Measurements from ENCODE around the gene CAVIN2.

DNA sequence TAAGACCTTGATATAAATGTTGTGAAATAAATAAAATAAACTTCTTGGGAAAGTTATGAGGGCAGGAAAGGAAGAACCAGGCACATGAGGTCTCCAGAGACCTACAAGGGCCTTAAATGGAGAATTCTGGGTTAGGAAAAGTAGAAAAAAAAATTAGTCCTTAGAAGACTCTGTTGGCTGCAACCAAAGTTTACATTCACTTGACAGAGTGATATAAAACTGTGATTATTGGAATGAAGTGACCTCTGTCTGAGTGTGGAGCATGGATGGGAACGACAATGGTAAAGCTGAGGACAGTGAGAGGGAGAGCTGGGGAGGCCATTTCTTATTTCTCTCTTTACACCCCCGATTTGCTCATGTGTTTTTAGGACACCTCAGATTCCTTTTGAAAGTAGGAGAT lies 29.0 kb upstream of the CAVIN2 start:
- TF ChIP-seq, protein P1, sequence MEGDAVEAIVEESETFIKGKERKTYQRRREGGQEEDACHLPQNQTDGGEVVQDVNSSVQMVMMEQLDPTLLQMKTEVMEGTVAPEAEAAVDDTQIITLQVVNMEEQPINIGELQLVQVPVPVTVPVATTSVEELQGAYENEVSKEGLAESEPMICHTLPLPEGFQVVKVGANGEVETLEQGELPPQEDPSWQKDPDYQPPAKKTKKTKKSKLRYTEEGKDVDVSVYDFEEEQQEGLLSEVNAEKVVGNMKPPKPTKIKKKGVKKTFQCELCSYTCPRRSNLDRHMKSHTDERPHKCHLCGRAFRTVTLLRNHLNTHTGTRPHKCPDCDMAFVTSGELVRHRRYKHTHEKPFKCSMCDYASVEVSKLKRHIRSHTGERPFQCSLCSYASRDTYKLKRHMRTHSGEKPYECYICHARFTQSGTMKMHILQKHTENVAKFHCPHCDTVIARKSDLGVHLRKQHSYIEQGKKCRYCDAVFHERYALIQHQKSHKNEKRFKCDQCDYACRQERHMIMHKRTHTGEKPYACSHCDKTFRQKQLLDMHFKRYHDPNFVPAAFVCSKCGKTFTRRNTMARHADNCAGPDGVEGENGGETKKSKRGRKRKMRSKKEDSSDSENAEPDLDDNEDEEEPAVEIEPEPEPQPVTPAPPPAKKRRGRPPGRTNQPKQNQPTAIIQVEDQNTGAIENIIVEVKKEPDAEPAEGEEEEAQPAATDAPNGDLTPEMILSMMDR (IDR thresholded peaks at IDR 0.05), result no peak
- no peak for TF ChIP-seq POLR2A (IDR thresholded peaks at IDR 0.05)
